Measurements from ENCODE around the gene TTBK2. TPM values are rescaled to one million over a fixed set of nuclear protein-coding genes. Genes with fewer than 3 reads are reported as not detected.

Gene TTBK2
- total and polyA plus RNA-seq, 4 donors: 1.0 to 6.4 (median 4.3) TPM

- no peak for DNase-seq (ENCODE audit: low spot score)
- Histone ChIP-seq H3K36me3 (ENCODE audit: control insufficient read depth in 4 of 4, insufficient read depth in 3 of 4, low read depth in 1 of 4, low read length in 3 of 4) (peaks cover 0 to 3% (median 2%) of the 10 kb centered on the region in 4 donors), H3K4me1 (ENCODE audit: control insufficient read depth in 4 of 4, insufficient read depth in 4 of 4, low read length in 3 of 4) (no peaks in the 10 kb centered on the region), H3K9ac (ENCODE audit: low read depth in 1 of 2, low read length in 2 of 2) (no peak overlapping the region), H3K27ac (ENCODE audit: low read depth in 1 of 2, low read length in 2 of 2) (no peak overlapping the region), H3K9me3 (ENCODE audit: control insufficient read depth in 4 of 4, low read length in 3 of 4) (no peaks in the 10 kb centered on the region), H3K27me3 (ENCODE audit: control insufficient read depth in 4 of 4, insufficient read depth in 4 of 4, low read length in 3 of 4) (no peaks in the 10 kb centered on the region), H3K4me3 (ENCODE audit: low read depth in 1 of 3, low read length in 3 of 3) (no peak overlapping the region)
- no peak for TF ChIP-seq RXRA (IDR thresholded peaks at IDR 0.05)
- no peak for TF ChIP-seq RAD21 (IDR thresholded peaks at IDR 0.05)
- no peak for TF ChIP-seq HNF4G (IDR thresholded peaks at IDR 0.05)
- TF ChIP-seq JUND (IDR thresholded peaks at IDR 0.05): no peak
- TF ChIP-seq ATF3 (IDR thresholded peaks at IDR 0.05): no peak
- TF ChIP-seq REST (IDR thresholded peaks at IDR 0.05): no peak
- TF ChIP-seq SP1 (IDR thresholded peaks at IDR 0.05): no peak
- TF ChIP-seq FOXA1 (IDR thresholded peaks at IDR 0.05): no peak
- TF ChIP-seq HNF4A (conservative IDR thresholded peaks at IDR 0.05): no peak
- TF ChIP-seq NR2F2 (IDR thresholded peaks at IDR 0.05): no peak
- TF ChIP-seq ZBTB33 (IDR thresholded peaks at IDR 0.05): no peak
- no peak for TF ChIP-seq EGR1 (IDR thresholded peaks at IDR 0.05; ENCODE audit: low read depth in 2 of 2)
- no peak for TF ChIP-seq TAF1 (conservative IDR thresholded peaks at IDR 0.05)
Measured at GRCh38 chr15:42848846-42849245, 71.7 kb downstream of the TTBK2 start.

GRCh38 chr15:42846647-42847046 lies 73.9 kb downstream of the TTBK2 start:
- Histone ChIP-seq H3K4me1 (ENCODE audit: control insufficient read depth in 4 of 4, insufficient read depth in 4 of 4, low read length in 3 of 4) (no peaks in the 10 kb centered on the region), H3K27ac (ENCODE audit: low read depth in 1 of 2, low read length in 2 of 2) (no peak overlapping the region), H3K9ac (ENCODE audit: low read depth in 1 of 2, low read length in 2 of 2) (no peak overlapping the region), H3K27me3 (ENCODE audit: control insufficient read depth in 4 of 4, insufficient read depth in 4 of 4, low read length in 3 of 4) (no peaks in the 10 kb centered on the region), H3K36me3 (ENCODE audit: control insufficient read depth in 4 of 4, insufficient read depth in 3 of 4, low read depth in 1 of 4, low read length in 3 of 4) (peaks cover 0 to 3% (median 2%) of the 10 kb centered on the region in 4 donors), H3K4me3 (ENCODE audit: low read depth in 1 of 3, low read length in 3 of 3) (no peak overlapping the region), H3K9me3 (ENCODE audit: control insufficient read depth in 4 of 4, low read length in 3 of 4) (no peaks in the 10 kb centered on the region)
- no peak for DNase-seq (ENCODE audit: low spot score)
- WGBS: 96% methylated on average over 1 of the region's 1 CpG
- TF ChIP-seq RXRA (IDR thresholded peaks at IDR 0.05) (no peak), TAF1 (conservative IDR thresholded peaks at IDR 0.05) (no peak), EGR1 (IDR thresholded peaks at IDR 0.05; ENCODE audit: low read depth in 2 of 2) (no peak), HNF4G (IDR thresholded peaks at IDR 0.05) (no peak), GABPA (IDR thresholded peaks at IDR 0.05 in 1 of 2, conservative IDR thresholded peaks at IDR 0.05 in 1 of 2) (no peak), NR2F2 (IDR thresholded peaks at IDR 0.05) (no peak), YY1 (IDR thresholded peaks at IDR 0.05) (no peak), MAX (IDR thresholded peaks at IDR 0.05) (no peak), HNF4A (conservative IDR thresholded peaks at IDR 0.05) (no peak), ZBTB33 (IDR thresholded peaks at IDR 0.05) (no peak), FOXA1 (IDR thresholded peaks at IDR 0.05) (no peak), REST (IDR thresholded peaks at IDR 0.05) (no peak), FOXA2 (IDR thresholded peaks at IDR 0.05) (no peak), CTCF (IDR thresholded peaks at IDR 0.05; ENCODE audit: low read depth, low read length, missing input control) (no peak), RAD21 (IDR thresholded peaks at IDR 0.05) (no peak), SP1 (IDR thresholded peaks at IDR 0.05) (no peak), JUND (IDR thresholded peaks at IDR 0.05) (no peak)

Measured in liver (tissue), 9 donors.